HepG2 (cell line): Measurements from ENCODE around the gene ANKS4B. TPM values are rescaled to one million over a fixed set of nuclear protein-coding genes. Genes with fewer than 3 reads are reported as not detected.

Source experiments
- CEBPB ChIP-seq: IDR thresholded peaks from 2 replicates; pipeline ENCODE4 v1.6.1; 2011; ENCODE audit warnings: low read depth, low read length, improper control_type of control experiment, borderline replicate concordance
- CREBL2 ChIP-seq: sonication (generic); formaldehyde crosslinking; IDR thresholded peaks from 2 replicates; pipeline ENCODE4 v1.8.1; 2023; ENCODE audit warnings: missing genetic modification reagents, mild to moderate bottlenecking, borderline replicate concordance
- DBP ChIP-seq: sonication (generic); formaldehyde crosslinking; IDR thresholded peaks from 2 replicates; pipeline ENCODE4 v1.4.0; 2020; ENCODE audit warnings: missing genetic modification reagents; ENCODE audit errors: not compliant biosample characterization
- EP300 ChIP-seq, 3 experiments: sonication (generic) in 1 of 3; formaldehyde crosslinking in 1 of 3; IDR thresholded peaks; 2 replicates each; pipeline versions ENCODE4 v1.5.1 to v1.6.1; 2011 to 2020; ENCODE audit warnings: low read depth in 2 of 3, low read length in 2 of 3, borderline replicate concordance in 1 of 3, improper control_type of control experiment in 1 of 3, mild to moderate bottlenecking in 1 of 3, missing genetic modification reagents in 1 of 3, moderate library complexity in 1 of 3
- MYNN ChIP-seq: sonication (generic); formaldehyde crosslinking; IDR thresholded peaks from 2 replicates; pipeline ENCODE4 v1.4.0; 2020; ENCODE audit warnings: mild to moderate bottlenecking, low read depth, missing genetic modification reagents
- MZF1 ChIP-seq: sonication (generic); formaldehyde crosslinking; IDR thresholded peaks from 2 replicates; pipeline ENCODE4 v1.8.1; 2023; ENCODE audit warnings: mild to moderate bottlenecking, missing genetic modification reagents, borderline replicate concordance
- TRIM24 ChIP-seq: sonication (generic); formaldehyde crosslinking; IDR thresholded peaks from 2 replicates; pipeline ENCODE4 v1.8.0; 2022; ENCODE audit warnings: mild to moderate bottlenecking, missing genetic modification reagents
- ZNF460 ChIP-seq: sonication (generic); formaldehyde crosslinking; IDR thresholded peaks from 2 replicates; pipeline ENCODE4 v1.5.1; 2020; ENCODE audit warnings: missing genetic modification reagents, mild to moderate bottlenecking, borderline replicate concordance
- polyA plus RNA-seq, 8 experiments: library from polyadenylated mRNA; depleted of rRNA in 3 of 8; stranded (reverse) in 7 of 8; unstranded in 1 of 8; fragments of >200 nt; fragmentation: Illumina TruSeq in 4 of 8; extraction: Trizol in 4 of 8; gene quantifications; 2 replicates each; pipeline versions ENCODE4 v1.2.1 to v1.2.3, GENCODE V29; 2011 to 2016; ENCODE audit warnings: low read depth in 4 of 8, missing spikeins in 1 of 8, mixed read lengths in 1 of 8; ENCODE audit not compliant: insufficient read depth in 1 of 8
- total RNA-seq, 5 experiments: library from RNA; depleted of rRNA; stranded (reverse); fragments of >200 nt; fragmentation: Illumina TruSeq; extraction: Trizol; gene quantifications; 2 replicates each; pipeline ENCODE4 v1.2.3, GENCODE V29; 2016; ENCODE audit warnings: low read depth in 1 of 5
- TF ChIP-seq, protein P1 (sequence below): sonication (generic); formaldehyde crosslinking; IDR thresholded peaks from 2 replicates; pipeline ENCODE4 v1.4.0; 2020; ENCODE audit warnings: missing genetic modification reagents
- TF ChIP-seq, protein P2 (sequence below): sonication (generic); formaldehyde crosslinking; IDR thresholded peaks from 2 replicates; pipeline ENCODE4 v1.4.0; 2020; ENCODE audit warnings: mild to moderate bottlenecking, missing genetic modification reagents
- TF ChIP-seq, protein P3 (sequence below): IDR thresholded peaks from 2 replicates; pipeline ENCODE4 v1.6.1; 2012; ENCODE audit warnings: low read length, improper control_type of control experiment

Gene ANKS4B
- total and polyA plus RNA-seq, 2 of the 13 experiments (the other 11 are each of a cell fraction or from before 2014, with no cell fraction given): 6.5 to 30.0 TPM

DNA sequence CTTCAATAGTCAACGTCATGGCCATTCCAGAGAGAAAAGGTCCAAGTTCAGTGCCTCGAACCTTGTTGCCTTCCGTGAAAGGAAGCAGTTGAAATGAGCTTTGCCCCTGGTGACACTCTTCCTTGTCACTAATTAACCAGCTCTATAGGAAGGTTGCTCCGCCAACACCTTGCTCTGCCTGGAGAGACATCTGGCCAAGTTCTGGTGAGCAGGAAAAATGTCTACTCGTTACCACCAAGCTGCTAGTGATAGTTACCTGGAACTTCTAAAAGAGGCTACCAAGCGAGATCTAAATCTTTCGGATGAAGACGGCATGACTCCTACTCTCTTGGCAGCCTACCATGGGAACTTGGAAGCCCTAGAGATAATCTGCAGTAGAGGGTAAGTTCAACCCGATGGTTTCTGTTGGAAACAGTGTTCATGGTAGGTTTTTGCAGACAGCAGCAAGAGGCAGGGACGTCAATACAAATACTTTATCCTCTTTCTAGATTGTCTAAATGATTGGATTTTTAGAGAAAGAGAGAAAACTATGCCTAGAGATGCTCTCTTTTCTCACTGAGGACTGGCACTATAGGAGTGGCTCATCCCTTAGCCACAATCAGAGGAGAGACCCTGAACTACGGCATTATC, at the start of gene ANKS4B (continued):
- TF ChIP-seq, protein P1, sequence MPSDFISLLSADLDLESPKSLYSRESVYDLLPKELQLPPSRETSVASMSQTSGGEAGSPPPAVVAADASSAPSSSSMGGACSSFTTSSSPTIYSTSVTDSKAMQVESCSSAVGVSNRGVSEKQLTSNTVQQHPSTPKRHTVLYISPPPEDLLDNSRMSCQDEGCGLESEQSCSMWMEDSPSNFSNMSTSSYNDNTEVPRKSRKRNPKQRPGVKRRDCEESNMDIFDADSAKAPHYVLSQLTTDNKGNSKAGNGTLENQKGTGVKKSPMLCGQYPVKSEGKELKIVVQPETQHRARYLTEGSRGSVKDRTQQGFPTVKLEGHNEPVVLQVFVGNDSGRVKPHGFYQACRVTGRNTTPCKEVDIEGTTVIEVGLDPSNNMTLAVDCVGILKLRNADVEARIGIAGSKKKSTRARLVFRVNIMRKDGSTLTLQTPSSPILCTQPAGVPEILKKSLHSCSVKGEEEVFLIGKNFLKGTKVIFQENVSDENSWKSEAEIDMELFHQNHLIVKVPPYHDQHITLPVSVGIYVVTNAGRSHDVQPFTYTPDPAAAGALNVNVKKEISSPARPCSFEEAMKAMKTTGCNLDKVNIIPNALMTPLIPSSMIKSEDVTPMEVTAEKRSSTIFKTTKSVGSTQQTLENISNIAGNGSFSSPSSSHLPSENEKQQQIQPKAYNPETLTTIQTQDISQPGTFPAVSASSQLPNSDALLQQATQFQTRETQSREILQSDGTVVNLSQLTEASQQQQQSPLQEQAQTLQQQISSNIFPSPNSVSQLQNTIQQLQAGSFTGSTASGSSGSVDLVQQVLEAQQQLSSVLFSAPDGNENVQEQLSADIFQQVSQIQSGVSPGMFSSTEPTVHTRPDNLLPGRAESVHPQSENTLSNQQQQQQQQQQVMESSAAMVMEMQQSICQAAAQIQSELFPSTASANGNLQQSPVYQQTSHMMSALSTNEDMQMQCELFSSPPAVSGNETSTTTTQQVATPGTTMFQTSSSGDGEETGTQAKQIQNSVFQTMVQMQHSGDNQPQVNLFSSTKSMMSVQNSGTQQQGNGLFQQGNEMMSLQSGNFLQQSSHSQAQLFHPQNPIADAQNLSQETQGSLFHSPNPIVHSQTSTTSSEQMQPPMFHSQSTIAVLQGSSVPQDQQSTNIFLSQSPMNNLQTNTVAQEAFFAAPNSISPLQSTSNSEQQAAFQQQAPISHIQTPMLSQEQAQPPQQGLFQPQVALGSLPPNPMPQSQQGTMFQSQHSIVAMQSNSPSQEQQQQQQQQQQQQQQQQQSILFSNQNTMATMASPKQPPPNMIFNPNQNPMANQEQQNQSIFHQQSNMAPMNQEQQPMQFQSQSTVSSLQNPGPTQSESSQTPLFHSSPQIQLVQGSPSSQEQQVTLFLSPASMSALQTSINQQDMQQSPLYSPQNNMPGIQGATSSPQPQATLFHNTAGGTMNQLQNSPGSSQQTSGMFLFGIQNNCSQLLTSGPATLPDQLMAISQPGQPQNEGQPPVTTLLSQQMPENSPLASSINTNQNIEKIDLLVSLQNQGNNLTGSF (CRISPR knock-in tag): no peak
- TF ChIP-seq MZF1 (no peak), DBP (CRISPR knock-in tag) (peak; percentile 23), MYNN (CRISPR knock-in tag) (no peak), TRIM24 (CRISPR knock-in tag) (0 out of 2 replicates have a peak, but pooled peaks have one; percentile 37), CREBL2 (CRISPR knock-in tag) (no peak), CEBPB (no peak), ZNF460 (CRISPR knock-in tag) (no peak), EP300 (IDR thresholded peaks at IDR 0.05; ENCODE audit: low read depth in 2 of 2, low read length in 2 of 2) (peak in 1 of 2 experiments; percentile 89; a peak in 2 of 4 replicates), EP300 (CRISPR knock-in tag; IDR thresholded peaks at IDR 0.05; ENCODE audit: borderline replicate concordance) (peak; percentile 85)
- TF ChIP-seq, protein P2, sequence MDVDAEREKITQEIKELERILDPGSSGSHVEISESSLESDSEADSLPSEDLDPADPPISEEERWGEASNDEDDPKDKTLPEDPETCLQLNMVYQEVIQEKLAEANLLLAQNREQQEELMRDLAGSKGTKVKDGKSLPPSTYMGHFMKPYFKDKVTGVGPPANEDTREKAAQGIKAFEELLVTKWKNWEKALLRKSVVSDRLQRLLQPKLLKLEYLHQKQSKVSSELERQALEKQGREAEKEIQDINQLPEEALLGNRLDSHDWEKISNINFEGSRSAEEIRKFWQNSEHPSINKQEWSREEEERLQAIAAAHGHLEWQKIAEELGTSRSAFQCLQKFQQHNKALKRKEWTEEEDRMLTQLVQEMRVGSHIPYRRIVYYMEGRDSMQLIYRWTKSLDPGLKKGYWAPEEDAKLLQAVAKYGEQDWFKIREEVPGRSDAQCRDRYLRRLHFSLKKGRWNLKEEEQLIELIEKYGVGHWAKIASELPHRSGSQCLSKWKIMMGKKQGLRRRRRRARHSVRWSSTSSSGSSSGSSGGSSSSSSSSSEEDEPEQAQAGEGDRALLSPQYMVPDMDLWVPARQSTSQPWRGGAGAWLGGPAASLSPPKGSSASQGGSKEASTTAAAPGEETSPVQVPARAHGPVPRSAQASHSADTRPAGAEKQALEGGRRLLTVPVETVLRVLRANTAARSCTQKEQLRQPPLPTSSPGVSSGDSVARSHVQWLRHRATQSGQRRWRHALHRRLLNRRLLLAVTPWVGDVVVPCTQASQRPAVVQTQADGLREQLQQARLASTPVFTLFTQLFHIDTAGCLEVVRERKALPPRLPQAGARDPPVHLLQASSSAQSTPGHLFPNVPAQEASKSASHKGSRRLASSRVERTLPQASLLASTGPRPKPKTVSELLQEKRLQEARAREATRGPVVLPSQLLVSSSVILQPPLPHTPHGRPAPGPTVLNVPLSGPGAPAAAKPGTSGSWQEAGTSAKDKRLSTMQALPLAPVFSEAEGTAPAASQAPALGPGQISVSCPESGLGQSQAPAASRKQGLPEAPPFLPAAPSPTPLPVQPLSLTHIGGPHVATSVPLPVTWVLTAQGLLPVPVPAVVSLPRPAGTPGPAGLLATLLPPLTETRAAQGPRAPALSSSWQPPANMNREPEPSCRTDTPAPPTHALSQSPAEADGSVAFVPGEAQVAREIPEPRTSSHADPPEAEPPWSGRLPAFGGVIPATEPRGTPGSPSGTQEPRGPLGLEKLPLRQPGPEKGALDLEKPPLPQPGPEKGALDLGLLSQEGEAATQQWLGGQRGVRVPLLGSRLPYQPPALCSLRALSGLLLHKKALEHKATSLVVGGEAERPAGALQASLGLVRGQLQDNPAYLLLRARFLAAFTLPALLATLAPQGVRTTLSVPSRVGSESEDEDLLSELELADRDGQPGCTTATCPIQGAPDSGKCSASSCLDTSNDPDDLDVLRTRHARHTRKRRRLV (CRISPR knock-in tag): no peak; the same call in 1 of the 2 replicates
- TF ChIP-seq, protein P3, sequence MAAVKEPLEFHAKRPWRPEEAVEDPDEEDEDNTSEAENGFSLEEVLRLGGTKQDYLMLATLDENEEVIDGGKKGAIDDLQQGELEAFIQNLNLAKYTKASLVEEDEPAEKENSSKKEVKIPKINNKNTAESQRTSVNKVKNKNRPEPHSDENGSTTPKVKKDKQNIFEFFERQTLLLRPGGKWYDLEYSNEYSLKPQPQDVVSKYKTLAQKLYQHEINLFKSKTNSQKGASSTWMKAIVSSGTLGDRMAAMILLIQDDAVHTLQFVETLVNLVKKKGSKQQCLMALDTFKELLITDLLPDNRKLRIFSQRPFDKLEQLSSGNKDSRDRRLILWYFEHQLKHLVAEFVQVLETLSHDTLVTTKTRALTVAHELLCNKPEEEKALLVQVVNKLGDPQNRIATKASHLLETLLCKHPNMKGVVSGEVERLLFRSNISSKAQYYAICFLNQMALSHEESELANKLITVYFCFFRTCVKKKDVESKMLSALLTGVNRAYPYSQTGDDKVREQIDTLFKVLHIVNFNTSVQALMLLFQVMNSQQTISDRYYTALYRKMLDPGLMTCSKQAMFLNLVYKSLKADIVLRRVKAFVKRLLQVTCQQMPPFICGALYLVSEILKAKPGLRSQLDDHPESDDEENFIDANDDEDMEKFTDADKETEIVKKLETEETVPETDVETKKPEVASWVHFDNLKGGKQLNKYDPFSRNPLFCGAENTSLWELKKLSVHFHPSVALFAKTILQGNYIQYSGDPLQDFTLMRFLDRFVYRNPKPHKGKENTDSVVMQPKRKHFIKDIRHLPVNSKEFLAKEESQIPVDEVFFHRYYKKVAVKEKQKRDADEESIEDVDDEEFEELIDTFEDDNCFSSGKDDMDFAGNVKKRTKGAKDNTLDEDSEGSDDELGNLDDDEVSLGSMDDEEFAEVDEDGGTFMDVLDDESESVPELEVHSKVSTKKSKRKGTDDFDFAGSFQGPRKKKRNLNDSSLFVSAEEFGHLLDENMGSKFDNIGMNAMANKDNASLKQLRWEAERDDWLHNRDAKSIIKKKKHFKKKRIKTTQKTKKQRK: no peak
